HG03175 (cell line): ENCODE data around the gene FADS6.

ENCODE experiments used
- ATAC-seq: cut with Tn5 transposase; IDR thresholded peaks from one replicate; pipeline ENCODE4 v1.9.1; 2021; ENCODE audit warnings: mild to moderate bottlenecking, moderate library complexity; ENCODE audit not compliant: unreplicated experiment

Gene FADS6

GRCh38 chr17:74892013-74892841 is 1.2 kb downstream of the FADS6 start:
- no peak for ATAC-seq

- ATAC-seq, result no peak
These were observed 2.9 kb downstream of the FADS6 start for GRCh38 chr17:74890554-74890953.

- no peak for ATAC-seq
These were observed 5.0 kb downstream of the FADS6 start for GRCh38 chr17:74888469-74888868.

DNA sequence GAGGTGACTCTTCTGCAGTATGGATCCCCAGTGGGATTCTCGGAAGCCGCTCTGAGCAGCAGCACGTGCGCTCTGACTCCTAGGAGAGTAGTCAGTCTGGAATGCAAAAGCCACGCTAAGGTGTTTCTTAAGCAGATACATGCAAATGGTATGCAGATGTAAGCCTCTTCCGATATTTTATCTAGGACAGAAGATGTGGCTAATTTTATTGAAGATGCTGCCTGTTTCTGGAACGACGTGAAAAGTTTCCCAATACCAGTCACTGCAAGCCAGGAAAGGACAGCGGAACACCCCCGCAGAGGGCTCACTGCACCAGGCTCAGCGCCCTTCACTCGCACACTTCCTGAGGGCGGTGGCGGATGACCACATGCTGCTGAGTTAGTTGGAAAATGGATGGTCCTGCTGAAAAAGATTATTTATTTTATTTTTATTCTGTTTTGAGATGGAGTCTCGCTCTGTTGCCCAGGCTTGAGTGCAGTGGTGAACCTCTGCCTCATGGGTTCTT is 10.1 kb downstream of the FADS6 start:
- ATAC-seq, result no peak

GRCh38 chr17:74882517-74883240 is 10.8 kb downstream of the FADS6 start:
- no peak for ATAC-seq

GRCh38 chr17:74881073-74881472 is 12.4 kb downstream of the FADS6 start:
- no peak for ATAC-seq

- no peak for ATAC-seq
These were observed 14.1 kb downstream of the FADS6 start for GRCh38 chr17:74879308-74879707.

DNA sequence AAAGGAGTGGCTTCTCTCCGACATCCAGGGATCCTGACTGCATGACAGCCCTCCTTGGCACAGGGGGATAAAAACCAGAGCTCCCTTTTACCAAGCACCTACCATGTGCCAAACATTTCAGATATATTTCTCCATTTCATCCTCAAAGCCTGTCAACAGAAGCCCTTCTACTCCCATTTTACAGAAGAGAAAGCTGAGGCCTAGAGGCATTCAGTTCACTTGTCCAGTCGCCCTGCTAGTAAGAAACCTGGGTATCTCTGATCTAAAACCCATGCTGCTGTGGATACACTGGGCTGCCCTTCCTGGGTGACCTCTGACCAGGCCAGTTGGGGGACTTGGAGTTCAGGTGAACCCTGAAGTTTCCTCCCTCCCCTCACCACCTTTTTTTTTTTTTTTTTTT is 14.8 kb downstream of the FADS6 start:
- ATAC-seq, result no peak

GRCh38 chr17:74877592-74878548 is 15.6 kb downstream of the FADS6 start:
- no peak for ATAC-seq

DNA sequence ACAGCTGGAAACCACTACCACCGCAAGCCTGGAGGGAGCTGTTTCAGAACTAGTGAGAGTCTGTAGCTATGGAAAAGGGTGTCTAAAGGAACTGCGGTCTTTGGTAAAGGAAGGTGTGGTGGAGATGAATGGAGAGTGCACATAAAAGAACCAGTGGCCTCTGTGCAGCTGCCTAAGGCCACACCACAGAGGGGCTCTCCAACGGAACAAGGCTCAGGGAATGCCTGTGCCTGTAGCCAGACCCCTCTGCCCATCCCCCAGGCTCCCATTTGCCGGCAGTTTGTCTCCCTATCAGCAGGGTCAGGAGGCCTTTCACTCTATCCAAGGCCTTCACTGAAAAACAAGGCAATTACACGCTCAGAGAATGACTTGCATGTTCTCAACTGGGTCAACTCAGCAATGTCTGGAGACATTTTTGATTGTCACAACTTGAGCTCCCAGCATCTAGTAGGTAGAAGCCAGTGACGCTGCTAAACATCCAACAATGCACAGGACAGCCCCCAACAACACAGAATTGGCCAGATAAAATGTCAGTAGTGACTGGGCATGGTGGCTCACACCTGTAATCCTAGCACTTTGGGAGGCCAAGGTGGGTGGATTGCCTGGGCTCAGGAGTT is 17.3 kb downstream of the FADS6 start:
- ATAC-seq, result no peak

DNA sequence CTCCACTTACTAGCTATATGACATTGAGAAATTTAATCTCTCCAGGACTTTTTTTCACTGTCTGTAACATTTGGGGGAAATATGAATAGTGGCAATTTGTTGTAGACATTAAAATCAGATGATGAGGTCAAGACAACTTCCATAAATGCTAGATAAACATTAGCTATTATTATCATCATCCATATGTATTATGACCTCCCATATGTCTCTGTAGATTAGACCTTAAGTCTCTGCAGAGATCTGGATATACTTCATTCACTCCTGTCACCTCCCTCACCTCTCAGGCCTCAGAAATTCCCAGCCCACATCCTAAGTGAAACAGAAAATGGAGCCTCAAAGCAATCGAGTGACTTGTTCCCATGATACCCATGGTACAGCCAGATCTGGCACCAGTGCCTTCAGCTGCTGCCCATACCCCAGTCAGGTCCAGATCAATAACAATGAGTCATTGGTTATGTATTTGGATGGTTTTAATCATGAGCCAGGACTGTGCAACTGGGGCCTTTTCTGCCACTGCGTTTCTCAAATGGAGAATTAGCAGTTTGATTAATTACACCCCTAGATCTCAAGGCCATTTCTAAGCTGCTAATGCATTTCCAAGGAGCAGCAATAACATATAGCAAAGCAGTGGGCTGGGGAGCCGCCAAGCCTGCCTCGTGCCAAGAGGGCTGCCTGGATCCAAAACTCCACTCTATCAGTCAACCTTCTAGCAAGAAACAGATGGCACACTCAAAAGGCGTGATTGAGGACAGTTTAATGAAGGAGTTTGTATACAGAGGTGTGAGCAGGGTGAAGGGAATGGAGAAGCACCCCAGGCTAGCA is 18.1 kb downstream of the FADS6 start:
- ATAC-seq, result no peak

DNA sequence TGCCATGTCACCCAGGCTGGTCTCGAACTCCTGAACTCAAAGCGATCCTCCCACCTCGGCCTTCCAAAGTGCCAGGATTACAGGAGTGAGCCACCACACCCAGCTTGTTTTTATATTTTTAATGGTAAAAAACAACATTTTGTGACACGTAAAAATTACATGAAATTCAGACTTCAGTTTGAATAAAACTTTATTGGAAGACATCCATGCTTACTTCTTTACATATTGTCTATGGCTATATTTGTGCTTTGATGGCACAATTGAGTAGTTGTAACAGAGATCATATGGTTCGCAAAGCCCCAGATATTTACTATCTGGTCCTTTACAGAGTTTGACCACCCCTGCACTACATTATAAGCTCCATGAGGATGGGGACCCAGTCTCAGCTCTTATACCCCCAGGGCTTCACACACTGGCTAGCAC is 18.8 kb downstream of the FADS6 start:
- no peak for ATAC-seq

DNA sequence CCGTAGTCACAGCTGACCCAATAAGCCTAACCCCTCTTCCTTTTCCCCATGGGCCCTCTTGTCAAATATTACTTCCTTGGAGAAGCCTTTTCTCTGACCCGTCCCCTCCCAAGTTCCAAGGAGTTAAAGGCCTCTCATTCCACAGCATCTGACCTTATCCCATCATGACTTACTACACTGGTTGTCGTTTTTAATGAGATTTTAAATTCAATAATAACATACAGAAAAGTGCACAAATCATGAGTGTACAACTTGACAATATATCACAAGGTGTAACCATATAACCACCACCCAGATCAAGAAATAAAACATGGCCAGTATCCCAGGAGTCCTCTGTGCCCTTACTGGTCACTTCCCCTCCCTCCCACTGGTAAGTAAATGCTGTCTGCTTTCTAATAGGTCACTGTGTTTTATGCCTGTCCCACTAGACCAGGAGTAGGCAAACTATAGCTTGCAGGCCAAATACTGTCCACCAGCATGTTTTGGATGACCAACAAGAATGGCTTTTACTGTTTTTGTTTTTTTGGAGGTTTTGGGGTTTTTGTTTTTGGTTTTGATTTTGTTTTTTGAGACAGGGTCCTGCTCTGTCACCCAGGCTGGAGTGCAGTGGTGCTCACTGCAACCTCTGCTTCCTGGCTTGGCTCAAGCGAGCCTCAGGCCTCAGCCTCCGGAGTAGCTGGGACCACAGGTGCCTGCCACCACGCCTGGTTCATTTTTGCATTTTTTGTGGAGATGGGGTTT is 19.4 kb downstream of the FADS6 start:
- no peak for ATAC-seq

- ATAC-seq, result peak; percentile 91
These were observed 20.2 kb downstream of the FADS6 start for GRCh38 chr17:74873037-74873873.

GRCh38 chr17:74872313-74873036 is 21.0 kb downstream of the FADS6 start, which contains the start of gene FDXR:
Gene FDXR, minus strand, starts transcription at chr17:74872994. Its CDS starts 50 bp downstream, at chr17:74872944.
- peak; percentile 17 for ATAC-seq

DNA sequence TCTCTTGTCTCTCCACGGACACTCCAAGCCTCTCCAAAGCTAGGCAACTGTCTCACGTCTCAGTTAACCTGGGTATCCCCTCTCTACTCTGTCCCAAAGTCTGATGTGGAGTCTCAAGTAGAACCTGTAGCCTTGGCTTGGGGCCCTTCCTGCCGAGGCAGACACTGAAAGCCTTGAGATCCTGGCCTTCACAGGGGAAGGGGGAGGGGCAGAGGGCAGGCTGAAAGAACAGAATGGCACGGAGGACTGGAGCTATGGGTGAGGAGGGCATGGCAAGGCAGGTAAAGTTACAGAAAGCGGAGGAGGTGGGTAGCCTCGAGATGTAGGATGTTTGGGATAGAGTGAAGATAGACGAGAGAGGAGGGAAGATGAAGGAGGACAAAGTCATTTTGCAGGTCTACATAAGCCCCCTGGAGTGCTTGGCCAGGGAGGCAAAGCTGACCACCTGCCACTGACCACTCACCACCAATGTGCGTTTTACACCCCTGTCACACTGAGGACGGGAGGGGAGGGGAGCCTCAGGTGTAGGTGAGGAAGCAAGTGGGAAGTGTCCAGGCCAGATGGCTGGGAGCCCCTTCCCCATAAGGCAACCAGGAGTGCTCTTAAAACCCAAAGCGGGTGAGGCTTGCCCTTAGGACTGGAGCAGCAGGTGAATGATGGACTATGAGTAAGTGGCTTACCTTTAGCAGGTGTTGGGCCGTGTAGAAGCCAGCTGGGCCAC is 21.9 kb downstream of the FADS6 start:
- no peak for ATAC-seq

GRCh38 chr17:74870512-74870911 is 22.9 kb downstream of the FADS6 start:
- no peak for ATAC-seq
